Keratinocyte (primary cell): ENCODE results near the gene GRM7. TPM values are rescaled to one million over a fixed set of nuclear protein-coding genes. Genes with fewer than 3 reads are reported as not detected.

ENCODE experiments used
- DNase-seq: peaks from one replicate; pipeline ENCODE4 v3.0.0-alpha.2; 2011; ENCODE audit warnings: low read depth, missing footprints, low spot score
- FAIRE-seq: peaks from 2 replicates; lab custom pipeline; 2011; peaks lifted over from hg19 to GRCh38; lab: Jason Lieb, UNC
- H2AFZ ChIP-seq: 2 replicates; pipeline ENCODE4 v1.6.0; 2012; ENCODE audit warnings: low read length, control low read depth, inconsistent platforms; ENCODE audit not compliant: control insufficient read depth
- H3K27ac ChIP-seq: 2 replicates; pipeline ENCODE4 v1.5.1; 2011; ENCODE audit warnings: low read length; ENCODE audit not compliant: control insufficient read depth, insufficient read depth
- H3K27me3 ChIP-seq: 3 replicates; pipeline ENCODE4 v1.6.0; 2011; ENCODE audit warnings: low read length; ENCODE audit not compliant: control insufficient read depth, insufficient read depth; ENCODE audit errors: extremely low read depth
- H3K36me3 ChIP-seq, 2 experiments: 2 replicates in 1 of 2; 3 replicates in 1 of 2; pipeline ENCODE4 v1.5.1; 2011; ENCODE audit warnings: low read length in 2 of 2, mild to moderate bottlenecking in 1 of 2; ENCODE audit not compliant: control insufficient read depth in 2 of 2, insufficient read depth in 2 of 2; ENCODE audit errors: extremely low read depth in 1 of 2
- H3K4me1 ChIP-seq: 3 replicates; pipeline ENCODE4 v1.5.1; 2011; ENCODE audit warnings: low read length; ENCODE audit not compliant: control insufficient read depth, insufficient read depth; ENCODE audit errors: extremely low read depth
- H3K4me2 ChIP-seq: 3 replicates; pipeline ENCODE4 v1.6.0; 2011; ENCODE audit warnings: low read depth, low read length; ENCODE audit not compliant: control insufficient read depth, insufficient read depth; ENCODE audit errors: extremely low read depth
- H3K4me3 ChIP-seq, 3 experiments: fragments of 200-600 bp in 1 of 3; sonication (generic) in 1 of 3; 2 replicates in 2 of 3; 3 replicates in 1 of 3; pipeline ENCODE4 v1.5.1; 2011 to 2016; ENCODE audit warnings: low read length in 3 of 3, mild to moderate bottlenecking in 3 of 3, control low read depth in 2 of 3, inconsistent platforms in 1 of 3, low read depth in 1 of 3, mixed read lengths in 1 of 3, mixed run types in 1 of 3, moderate library complexity in 1 of 3; ENCODE audit not compliant: control insufficient read depth in 2 of 3, insufficient read depth in 2 of 3; ENCODE audit errors: extremely low read depth in 1 of 3
- H3K79me2 ChIP-seq: 2 replicates; pipeline ENCODE4 v1.6.0; 2012; ENCODE audit warnings: low read length; ENCODE audit not compliant: control insufficient read depth, insufficient read depth
- H3K9ac ChIP-seq: 3 replicates; pipeline ENCODE4 v1.6.0; 2011; ENCODE audit warnings: low read length; ENCODE audit not compliant: control insufficient read depth, insufficient read depth; ENCODE audit errors: extremely low read depth
- H3K9me1 ChIP-seq: 3 replicates; pipeline ENCODE4 v1.6.0; 2011; ENCODE audit warnings: low read length; ENCODE audit not compliant: control insufficient read depth, insufficient read depth; ENCODE audit errors: extremely low read depth
- H3K9me3 ChIP-seq: 2 replicates; pipeline ENCODE4 v1.5.1; 2012; ENCODE audit warnings: low read depth, low read length; ENCODE audit not compliant: control insufficient read depth
- H4K20me1 ChIP-seq: 3 replicates; pipeline ENCODE4 v1.6.0; 2011; ENCODE audit warnings: low read length; ENCODE audit not compliant: control insufficient read depth, insufficient read depth; ENCODE audit errors: extremely low read depth
- CTCF ChIP-seq, 3 experiments: IDR thresholded peaks in 1 of 3; conservative IDR thresholded peaks in 1 of 3; optimal IDR thresholded peaks in 1 of 3; 2 replicates in 2 of 3; 3 replicates in 1 of 3; pipeline versions ENCODE3 to v1.5.1; 2011; ENCODE audit warnings: low read length in 3 of 3, mild to moderate bottlenecking in 3 of 3, moderate library complexity in 2 of 3, control low read depth in 1 of 3, inconsistent platforms in 1 of 3; ENCODE audit not compliant: insufficient read depth in 2 of 3; ENCODE audit errors: extremely low read depth in 1 of 3
- EZH2 ChIP-seq: IDR thresholded peaks from one replicate; pipeline ENCODE4 v1.6.1; 2012; ENCODE audit warnings: inconsistent platforms, mild to moderate bottlenecking, low read length, moderate library complexity
- dilution Hi-C: fragments of 300-500 bp; cut with MboI; formaldehyde crosslinking; loops from one replicate; pipeline ENCODE4 v1.7.0; 2020; ENCODE audit warnings: low sequenced_read_pairs; ENCODE audit not compliant: extremely low pct_ligation_motif_present
- polyA plus RNA-seq, 5 experiments: library from polyadenylated mRNA; depleted of rRNA in 3 of 5; stranded (reverse) in 3 of 5; stranded (forward) in 1 of 5; unstranded in 1 of 5; fragments of >200 nt; gene quantifications; 1 replicate in 1 of 5; 2 replicates in 3 of 5; 3 replicates in 1 of 5; pipeline versions ENCODE4 v1.2.1 to v1.2.3, GENCODE V29; 2011 to 2012; ENCODE audit warnings: missing spikeins in 2 of 5, low read depth in 1 of 5, low replicate concordance in 1 of 5

GRM7 gene
- polyA plus RNA-seq, 1 donor (not counting 4 experiments of a cell fraction or from before 2014, with no cell fraction given) = not detected

GRCh38 chr3:7439101-7439680 is 578.3 kb downstream of the GRM7 start:
- Histone ChIP-seq H3K27ac (no peak overlapping the region), H3K9ac (no peak overlapping the region), H3K79me2 (no peaks in the 10 kb centered on the region), H3K36me3 (no peaks in the 10 kb centered on the region), H2AFZ (no peak overlapping the region), H3K9me3 (no peaks in the 10 kb centered on the region), H3K9me1 (no peaks in the 10 kb centered on the region), H3K27me3 (no peaks in the 10 kb centered on the region), H3K4me2 (no peak overlapping the region), H3K4me1 (no peaks in the 10 kb centered on the region), H4K20me1 (no peaks in the 10 kb centered on the region), H3K4me3 (no peak overlapping the region)
- FAIRE-seq = no peak
- dilution Hi-C loops = no loop called here
- no peak for TF ChIP-seq EZH2
- no peak for TF ChIP-seq CTCF (optimal IDR thresholded peaks at IDR 0.05 in 1 of 3, IDR thresholded peaks at IDR 0.05 in 1 of 3, conservative IDR thresholded peaks at IDR 0.05 in 1 of 3; ENCODE audit: extremely low read depth in 1 of 3, insufficient read depth in 2 of 3, low read length in 3 of 3)
- DNase-seq = no peak

- TF ChIP-seq EZH2 = no peak
- TF ChIP-seq CTCF (optimal IDR thresholded peaks at IDR 0.05 in 1 of 3, IDR thresholded peaks at IDR 0.05 in 1 of 3, conservative IDR thresholded peaks at IDR 0.05 in 1 of 3; ENCODE audit: extremely low read depth in 1 of 3, insufficient read depth in 2 of 3, low read length in 3 of 3) = no peak
- Histone ChIP-seq H3K79me2 (no peaks in the 10 kb centered on the region), H3K4me1 (no peaks in the 10 kb centered on the region), H3K27ac (no peak overlapping the region), H3K9ac (no peak overlapping the region), H3K9me3 (no peaks in the 10 kb centered on the region), H3K27me3 (no peaks in the 10 kb centered on the region), H4K20me1 (no peaks in the 10 kb centered on the region), H3K4me3 (no peak overlapping the region), H2AFZ (no peak overlapping the region), H3K36me3 (no peaks in the 10 kb centered on the region), H3K9me1 (no peaks in the 10 kb centered on the region), H3K4me2 (no peak overlapping the region)
- dilution Hi-C loops = no loop called here
- FAIRE-seq (no peak), DNase-seq (no peak)
Observed at GRCh38 chr3:7444886-7445285, 584.0 kb downstream of the GRM7 start.
